K562 (cell line): ENCODE data around the gene FRMD5. TPM values are rescaled to one million over a fixed set of nuclear protein-coding genes. Genes with fewer than 3 reads are reported as not detected.

ENCODE experiments used
- BACH1 ChIP-seq: fragments of 200-800 bp; sonication (Bioruptor generic); IDR thresholded peaks from 2 replicates; pipeline ENCODE4 v1.6.1; 2016; ENCODE audit warnings: missing genetic modification characterization, missing compliant biosample characterization
- CUX1 ChIP-seq: fragments of 200-800 bp; sonication (Bioruptor generic); IDR thresholded peaks from 2 replicates; pipeline ENCODE4 v1.6.1; 2016; ENCODE audit warnings: missing genetic modification characterization, missing compliant biosample characterization
- DLX4 ChIP-seq: fragments of 250-450 bp; sonication (Bioruptor Pico); IDR thresholded peaks from 2 replicates; pipeline ENCODE4 v1.6.1; 2021; ENCODE audit warnings: mild to moderate bottlenecking
- EHMT2 ChIP-seq: fragments of 450-650 bp; IDR thresholded peaks from 2 replicates; pipeline ENCODE4 v1.6.1; 2018; ENCODE audit warnings: antibody characterized with exemption
- ETV1 ChIP-seq: fragments of 450-650 bp; conservative IDR thresholded peaks from 2 replicates; pipeline ENCODE4 v1.6.1; 2016; ENCODE audit warnings: missing genetic modification characterization, control low read depth, low read depth, missing compliant biosample characterization
- FIP1L1 ChIP-seq: fragments of 200-400 bp; formaldehyde crosslinking; IDR thresholded peaks from 2 replicates; pipeline ENCODE4 v1.6.1; 2018; ENCODE audit warnings: mild to moderate bottlenecking, low read depth, low read length; ENCODE audit not compliant: poor library complexity, severe bottlenecking
- GABPA ChIP-seq: fragments of 200-800 bp; sonication (Bioruptor generic); conservative IDR thresholded peaks from 2 replicates; pipeline ENCODE4 v1.6.1; 2016; ENCODE audit warnings: low read depth, missing genetic modification characterization, missing compliant biosample characterization
- HDAC3 ChIP-seq: fragments of 450-650 bp; IDR thresholded peaks from 2 replicates; pipeline ENCODE4 v1.6.1; 2018; ENCODE audit warnings: borderline replicate concordance, mild to moderate bottlenecking, moderate library complexity; ENCODE audit not compliant: partially characterized antibody
- IRF9 ChIP-seq: fragments of 450-650 bp; IDR thresholded peaks from 2 replicates; pipeline ENCODE4 v1.6.1; 2016; ENCODE audit warnings: missing biosample characterization, missing genetic modification characterization
- MEIS2 ChIP-seq: fragments of 450-650 bp; IDR thresholded peaks from 2 replicates; pipeline ENCODE4 v1.6.1; 2014; ENCODE audit warnings: mild to moderate bottlenecking; ENCODE audit not compliant: partially characterized antibody
- NFE2 ChIP-seq: IDR thresholded peaks from 2 replicates; pipeline ENCODE4 v1.6.1; 2014; ENCODE audit warnings: antibody characterized with exemption, low read depth
- NR2C1 ChIP-seq, 2 experiments: fragments of 450-650 bp; IDR thresholded peaks; 2 replicates each; pipeline ENCODE4 v1.6.1; 2017; ENCODE audit warnings: mild to moderate bottlenecking in 2 of 2, antibody characterized with exemption in 1 of 2, inconsistent platforms in 1 of 2, missing compliant biosample characterization in 1 of 2, missing genetic modification characterization in 1 of 2
- NRF1 ChIP-seq, 2 experiments: fragments of 450-650 bp; IDR thresholded peaks in 1 of 2; conservative IDR thresholded peaks in 1 of 2; 2 replicates each; pipeline ENCODE4 v1.6.1; 2014; ENCODE audit warnings: mild to moderate bottlenecking in 2 of 2
- RUNX1 ChIP-seq: sonication (generic); IDR thresholded peaks from 2 replicates; pipeline ENCODE4 v1.6.1; 2016; ENCODE audit warnings: antibody characterized with exemption, low read depth
- TBL1XR1 ChIP-seq, 2 experiments: IDR thresholded peaks; 2 replicates each; pipeline ENCODE4 v1.6.1; 2012; ENCODE audit warnings: improper control_type of control experiment in 2 of 2, low read length in 2 of 2, mild to moderate bottlenecking in 1 of 2
- ZBTB17 ChIP-seq: fragments of 450-650 bp; formaldehyde crosslinking; IDR thresholded peaks from 2 replicates; pipeline ENCODE4 v1.4.0; 2020; ENCODE audit warnings: mild to moderate bottlenecking
- ZNF134 ChIP-seq: fragments of 250-450 bp; sonication (Bioruptor Pico); conservative IDR thresholded peaks from 2 replicates; pipeline ENCODE4 v1.4.0; 2020
- ZNF3 ChIP-seq: fragments of 250-450 bp; sonication (Bioruptor Pico); IDR thresholded peaks from 2 replicates; pipeline ENCODE4 v1.5.0; 2021; ENCODE audit warnings: mild to moderate bottlenecking, moderate library complexity
- ZNF740 ChIP-seq, 3 experiments: fragments of 200-800 bp in 1 of 3; sonication (Bioruptor generic) in 1 of 3; sonication (generic) in 1 of 3; formaldehyde crosslinking in 1 of 3; IDR thresholded peaks; 2 replicates each; pipeline versions ENCODE4 v1.6.1 to v1.8.0; 2016 to 2022; ENCODE audit warnings: mild to moderate bottlenecking in 2 of 3, missing compliant biosample characterization in 2 of 3, missing genetic modification characterization in 2 of 3, missing genetic modification reagents in 1 of 3
- polyA plus RNA-seq, 8 experiments: library from polyadenylated mRNA; depleted of rRNA in 4 of 8; stranded (reverse) in 5 of 8; unstranded in 3 of 8; fragments of >200 nt; fragmentation: Nextera tagmentation in 2 of 8; fragmentation: Illumina TruSeq in 1 of 8; extraction: Ambion mirVana in 2 of 8; extraction: Trizol in 1 of 8; gene quantifications; 2 replicates each; pipeline versions ENCODE4 v1.2.1 to v1.2.3, GENCODE V29; 2011 to 2014; ENCODE audit warnings: inconsistent platforms in 1 of 8, missing spikeins in 1 of 8
- total RNA-seq, 7 experiments: library from RNA; depleted of rRNA in 6 of 7; stranded (reverse); fragments of >200 nt in 6 of 7; fragmentation: Illumina TruSeq in 2 of 7; extraction: Trizol in 2 of 7; gene quantifications; 2 replicates each; pipeline versions ENCODE4 v1.2.1 to v1.2.3, GENCODE V29; 2011 to 2021; ENCODE audit warnings: low replicate concordance in 1 of 7

Gene FRMD5
- total and polyA plus RNA-seq, 9 of the 15 experiments (the other 6 are each of a cell fraction or from before 2014, with no cell fraction given) = 0.13 to 0.38 TPM; not detected in 7

GRCh38 chr15:43824302-43825246, 370.5 kb downstream of the FRMD5 start, which contains the start of gene MFAP1 (continued):
- TF ChIP-seq HDAC3 = peak; percentile 59
- TF ChIP-seq RUNX1 = no peak
- peak; percentile 9; the same call in 1 of the 2 replicates for TF ChIP-seq IRF9 (tag)
- TF ChIP-seq GABPA (tag) = peak; percentile 95
- peak; percentile 97 for TF ChIP-seq ETV1
- TF ChIP-seq NR2C1 (IDR thresholded peaks at IDR 0.05) = no peak
- 0 out of 2 replicates have a peak, but pooled peaks have one; percentile 25 for TF ChIP-seq NR2C1 (tag; IDR thresholded peaks at IDR 0.05)
- peak; percentile 41; the same call in 1 of the 2 replicates for TF ChIP-seq BACH1 (tag)
- no peak for TF ChIP-seq EHMT2
- TF ChIP-seq ZNF3 (CRISPR knock-in tag) = no peak
- TF ChIP-seq CUX1 (CRISPR knock-in tag) = no peak; the same call in 1 of the 2 replicates
- no peak for TF ChIP-seq DLX4 (CRISPR knock-in tag)
- peak; percentile 41 to 50; a peak in 2 of 4 replicates for TF ChIP-seq TBL1XR1 (IDR thresholded peaks at IDR 0.05; ENCODE audit: low read length in 2 of 2)
- TF ChIP-seq ZBTB17 (CRISPR knock-in tag) = no peak
- peak; percentile 96 to 97 for TF ChIP-seq NRF1 (conservative IDR thresholded peaks at IDR 0.05 in 1 of 2, IDR thresholded peaks at IDR 0.05 in 1 of 2)
- TF ChIP-seq ZNF134 (CRISPR knock-in tag) = no peak
- no peak for TF ChIP-seq ZNF740 (CRISPR knock-in tag; IDR thresholded peaks at IDR 0.05)
- TF ChIP-seq ZNF740 (tag; IDR thresholded peaks at IDR 0.05) = no peak
- TF ChIP-seq FIP1L1 = no peak
- peak; percentile 71 for TF ChIP-seq MEIS2
- no peak for TF ChIP-seq NFE2
